Stimulated activated memory B cell treated with anti-CD40 and anti-IgM and Interleukin-4, amounts not matched to agents 10 μg/mL and 1 μg/mL and 100 μg/mL, for 72 hours (primary cell): Measurements from ENCODE around the gene PRR12.

Source experiments
- ATAC-seq: fragments of 150-1000 bp; cut with Tn5 transposase; 2 replicates; pipeline ENCODE4 v1.10.0; 2021
- H3K27ac Mint-ChIP-seq: one replicate; pipeline ENCODE4 v1.8.0; 2022; ENCODE audit warnings: mild to moderate bottlenecking, mixed read lengths
- H3K27me3 Mint-ChIP-seq: one replicate; pipeline ENCODE4 v1.8.0; 2022; ENCODE audit warnings: mixed read lengths
- H3K36me3 Mint-ChIP-seq: one replicate; pipeline ENCODE4 v1.8.0; 2022; ENCODE audit warnings: mixed read lengths
- H3K4me1 Mint-ChIP-seq: one replicate; pipeline ENCODE4 v1.8.0; 2022; ENCODE audit warnings: mixed read lengths
- H3K4me3 Mint-ChIP-seq: one replicate; pipeline ENCODE4 v1.8.0; 2022; ENCODE audit warnings: mild to moderate bottlenecking, moderate library complexity, mixed read lengths
- H3K9me3 Mint-ChIP-seq: one replicate; pipeline ENCODE4 v1.8.0; 2022; ENCODE audit warnings: mixed read lengths

Gene PRR12

GRCh38 chr19:49666120-49666444 is 75.1 kb downstream of the PRR12 start:
- Mint-ChIP-seq H3K4me1 (peaks cover 56% of the 10 kb centered on the region), H3K9me3 (no peaks in the 10 kb centered on the region), H3K27me3 (no peaks in the 10 kb centered on the region), H3K36me3 (peaks cover 16% of the 10 kb centered on the region), H3K4me3 (peak overlapping the region; percentile 100), H3K27ac (peak overlapping the region; percentile 97)
- no peak for ATAC-seq

- peak overlapping the region; percentile 100 for H3K4me3 Mint-ChIP-seq
- ATAC-seq = no peak
- H3K4me1 Mint-ChIP-seq = peaks cover 60% of the 10 kb centered on the region
- peak overlapping the region; percentile 97 for H3K27ac Mint-ChIP-seq
- no peaks in the 10 kb centered on the region for H3K9me3 Mint-ChIP-seq
- no peaks in the 10 kb centered on the region for H3K27me3 Mint-ChIP-seq
- H3K36me3 Mint-ChIP-seq = peaks cover 18% of the 10 kb centered on the region
Observed at GRCh38 chr19:49667473-49667872, 76.5 kb downstream of the PRR12 start.

GRCh38 chr19:49669516-49669915 is 78.5 kb downstream of the PRR12 start:
- Mint-ChIP-seq H3K27ac (no peak overlapping the region), H3K9me3 (no peaks in the 10 kb centered on the region), H3K4me3 (no peak overlapping the region), H3K36me3 (peaks cover 15% of the 10 kb centered on the region), H3K27me3 (no peaks in the 10 kb centered on the region), H3K4me1 (peaks cover 56% of the 10 kb centered on the region)
- no peak for ATAC-seq

- peaks cover 36% of the 10 kb centered on the region for H3K4me1 Mint-ChIP-seq
- H3K9me3 Mint-ChIP-seq = no peaks in the 10 kb centered on the region
- no peaks in the 10 kb centered on the region for H3K27me3 Mint-ChIP-seq
- ATAC-seq = no peak
- H3K36me3 Mint-ChIP-seq = peaks cover 9% of the 10 kb centered on the region
- peak overlapping the region; percentile 75 for H3K27ac Mint-ChIP-seq
- peak overlapping the region; percentile 50 for H3K4me3 Mint-ChIP-seq
Observed at GRCh38 chr19:49672131-49672919, 81.3 kb downstream of the PRR12 start.
